NAMALWA (cell line): ENCODE results near the gene RAB13.

Experiments used
- DNase-seq: peaks from one replicate; pipeline ENCODE4 v3.0.0-alpha.2; 2015; ENCODE audit warnings: low spot score

The RAB13 gene

GRCh38 chr1:153932156-153933131, 53.7 kb downstream of the RAB13 start:
- no peak for DNase-seq
